SK-MEL-5 (cell line): ENCODE results near the gene FXR2. TPM values are rescaled to one million over a fixed set of nuclear protein-coding genes. Genes with fewer than 3 reads are reported as not detected.

Source experiments
- DNase-seq: peaks from one replicate; pipeline ENCODE4 v3.0.0-alpha.2; 2016; ENCODE audit warnings: low read depth, low spot score
- in situ Hi-C: cut with HindIII; loops from 2 replicates; pipeline ENCODE4 v1.10.0; 2016; ENCODE audit warnings: low sequenced_read_pairs, high pct_unique_total_duplicates, low pct_unique_long_range_greater_than_20kb
- total RNA-seq: library from RNA; depleted of rRNA; stranded (reverse); fragments of >200 nt; shearing (Covaris generic); gene quantifications from 2 replicates; pipeline ENCODE4 v1.2.3, GENCODE V29; 2014

The FXR2 gene
- total RNA-seq, 1 experiment from 2014 or later = 61.7 TPM

DNA sequence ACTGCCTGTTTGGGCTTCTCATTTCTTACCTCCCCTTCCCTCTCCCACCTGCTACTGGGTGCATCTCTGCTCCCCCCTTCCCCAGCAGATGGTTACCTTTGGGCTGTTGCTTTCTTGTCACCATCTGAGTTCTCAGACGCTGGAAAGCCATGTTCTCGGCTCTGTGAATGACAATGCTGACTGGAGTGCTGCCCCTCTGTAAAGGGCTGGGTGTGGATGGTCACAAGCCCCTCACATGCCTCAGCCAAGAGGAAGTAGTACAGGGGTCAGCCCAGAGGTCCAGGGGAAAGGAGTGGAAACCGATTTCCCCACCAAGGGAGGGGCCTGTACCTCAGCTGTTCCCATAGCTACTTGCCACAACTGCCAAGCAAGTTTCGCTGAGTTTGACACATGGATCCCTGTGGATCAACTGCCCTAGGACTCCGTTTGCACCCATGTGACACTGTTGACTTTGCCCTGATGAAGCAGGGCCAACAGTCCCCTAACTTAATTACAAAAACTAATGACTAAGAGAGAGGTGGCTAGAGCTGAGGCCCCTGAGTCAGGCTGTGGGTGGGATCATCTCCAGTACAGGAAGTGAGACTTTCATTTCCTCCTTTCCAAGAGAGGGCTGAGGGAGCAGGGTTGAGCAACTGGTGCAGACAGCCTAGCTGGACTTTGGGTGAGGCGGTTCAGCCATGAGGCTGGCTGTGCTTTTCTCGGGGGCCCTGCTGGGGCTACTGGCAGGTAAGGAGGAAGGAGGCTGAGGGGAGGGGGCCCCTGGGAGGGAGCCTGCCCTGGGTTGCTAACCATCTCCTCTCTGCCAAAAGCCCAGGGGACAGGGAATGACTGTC lies 35.5 kb downstream of the FXR2 start, which contains the start of gene CD68:
Gene CD68, plus strand, starts transcription at position 638 of the 833 bp plus-strand sequence. Its CDS starts 40 bp downstream, at position 678.
- DNase-seq = peak; percentile 93
- in situ Hi-C loops = no loop called here

DNA sequence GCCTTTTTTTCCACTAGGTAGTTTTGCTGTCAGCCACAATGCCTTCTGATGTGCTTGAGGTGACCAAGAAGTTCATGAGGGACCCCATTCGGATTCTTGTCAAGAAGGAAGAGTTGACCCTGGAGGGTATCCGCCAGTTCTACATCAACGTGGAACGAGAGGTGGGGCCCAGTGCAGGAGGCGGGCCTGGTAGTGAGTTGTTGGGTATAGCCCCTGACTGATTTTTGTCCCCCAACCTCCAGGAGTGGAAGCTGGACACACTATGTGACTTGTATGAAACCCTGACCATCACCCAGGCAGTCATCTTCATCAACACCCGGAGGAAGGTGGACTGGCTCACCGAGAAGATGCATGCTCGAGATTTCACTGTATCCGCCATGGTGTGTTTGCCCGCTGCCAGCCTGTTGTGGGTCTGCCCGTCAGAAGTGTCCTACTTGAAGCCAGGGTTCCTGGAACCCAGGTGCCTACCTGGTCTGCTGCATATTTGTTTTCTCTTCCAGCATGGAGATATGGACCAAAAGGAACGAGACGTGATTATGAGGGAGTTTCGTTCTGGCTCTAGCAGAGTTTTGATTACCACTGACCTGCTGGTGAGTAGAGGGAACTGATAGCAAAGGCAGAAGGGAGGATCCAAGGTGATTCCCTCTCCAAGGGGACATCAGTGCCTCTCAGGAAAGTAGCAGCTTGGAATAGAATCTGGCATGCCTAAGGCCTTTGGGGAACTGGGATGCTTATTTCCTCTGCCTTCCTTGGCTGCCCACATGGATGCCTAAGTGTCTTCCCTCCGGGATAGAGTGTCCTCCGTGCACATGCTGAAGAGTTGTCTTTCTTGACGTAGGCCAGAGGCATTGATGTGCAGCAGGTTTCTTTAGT lies 37.1 kb downstream of the FXR2 start:
- in situ Hi-C loops = no loop called here
- DNase-seq = no peak

DNA sequence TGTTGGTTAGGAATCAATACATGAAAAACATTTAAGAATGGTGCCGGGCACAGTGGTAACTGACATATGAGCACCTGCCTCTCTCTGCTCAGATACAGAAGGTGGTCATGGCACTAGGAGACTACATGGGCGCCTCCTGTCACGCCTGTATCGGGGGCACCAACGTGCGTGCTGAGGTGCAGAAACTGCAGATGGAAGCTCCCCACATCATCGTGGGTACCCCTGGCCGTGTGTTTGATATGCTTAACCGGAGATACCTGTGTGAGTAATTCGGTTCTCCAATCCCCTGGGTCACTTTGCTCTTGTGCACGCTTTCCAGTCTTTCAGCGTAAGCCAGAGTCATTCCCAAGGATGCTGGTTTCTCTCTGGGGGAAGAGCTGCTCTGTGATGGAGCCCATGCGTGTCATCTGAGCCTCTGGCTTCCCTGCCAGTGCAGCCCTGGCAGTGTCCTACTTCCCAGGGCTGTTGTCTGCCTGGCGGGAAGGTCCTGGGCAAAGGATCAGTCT lies 38.2 kb downstream of the FXR2 start:
- in situ Hi-C loops = no loop called here
- no peak for DNase-seq

DNA sequence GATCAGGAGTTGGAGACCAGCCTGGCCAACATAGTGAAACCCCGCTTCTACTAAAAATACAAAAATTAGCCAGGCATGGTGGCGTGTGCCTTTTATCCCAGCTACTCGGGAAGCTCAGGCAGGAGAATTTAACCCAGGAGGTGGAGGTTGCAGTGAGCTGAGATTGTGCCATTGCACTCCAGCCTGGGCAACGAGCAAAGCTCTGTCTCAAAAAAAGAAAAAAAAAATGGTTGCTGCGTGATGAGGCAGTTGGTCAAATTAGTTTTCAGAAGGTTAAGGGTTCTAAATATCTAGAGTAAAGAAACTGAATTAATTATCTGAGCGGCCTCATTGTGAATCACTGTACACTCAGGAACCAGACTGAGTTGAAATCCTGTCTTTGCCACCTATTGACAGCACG lies 38.7 kb downstream of the FXR2 start:
- in situ Hi-C loops = no loop called here

DNA sequence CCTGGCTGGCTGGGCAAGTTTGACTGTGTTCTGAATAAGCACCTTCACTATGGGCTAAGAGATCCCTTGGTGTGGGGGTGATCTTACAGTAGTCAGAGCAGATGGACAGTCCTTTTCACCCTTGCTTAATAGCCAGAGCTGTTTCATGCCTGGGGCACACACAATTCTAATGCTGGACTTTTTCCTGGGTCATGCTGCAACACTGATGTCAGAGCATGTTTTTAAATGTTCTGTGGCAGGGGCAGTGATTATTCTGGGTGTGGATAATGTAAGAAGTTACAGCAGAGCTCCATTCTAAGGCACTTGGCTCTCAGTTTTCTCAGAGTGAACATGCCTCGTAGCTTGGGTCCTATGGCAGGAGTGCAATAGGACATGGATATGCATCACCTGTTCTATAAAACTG lies 39.2 kb downstream of the FXR2 start:
- in situ Hi-C loops = no loop called here
- DNase-seq = no peak

More for the DNA sequence above, 38.7 kb downstream of the FXR2 start:
- DNase-seq = no peak

DNA sequence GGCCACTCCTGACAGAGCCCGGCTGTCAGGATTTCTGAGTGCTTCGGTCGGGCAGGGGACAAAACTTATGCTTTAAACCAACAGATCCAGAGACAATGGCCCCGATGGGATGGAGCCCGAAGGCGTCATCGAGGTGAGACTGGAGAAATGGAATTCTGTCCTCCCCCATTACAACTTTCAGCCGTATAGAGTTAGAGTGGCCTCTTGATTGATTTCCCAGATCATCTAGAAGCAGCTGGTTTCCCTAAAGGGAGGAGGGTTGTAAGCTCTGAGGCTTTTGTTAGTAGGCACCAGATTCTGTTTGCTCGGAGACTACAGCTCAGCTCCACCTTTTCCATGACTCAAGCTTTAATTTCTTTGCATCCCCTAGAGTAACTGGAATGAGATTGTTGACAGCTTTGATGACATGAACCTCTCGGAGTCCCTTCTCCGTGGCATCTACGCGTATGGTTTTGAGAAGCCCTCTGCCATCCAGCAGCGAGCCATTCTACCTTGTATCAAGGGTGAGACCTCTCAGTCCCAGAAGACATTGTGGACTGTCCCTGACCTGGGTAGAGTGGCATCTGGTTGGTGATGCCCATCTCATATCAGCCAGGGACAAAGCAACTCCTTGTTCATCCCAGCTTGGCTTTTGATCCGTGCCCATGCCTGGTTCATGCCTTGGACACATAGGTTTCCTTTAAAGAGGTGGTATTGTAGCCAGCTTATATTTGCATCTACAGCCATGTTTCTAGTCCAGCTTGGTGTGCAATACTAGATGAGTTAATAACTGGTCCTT lies 40.3 kb downstream of the FXR2 start:
- no peak for DNase-seq
- in situ Hi-C loops = no loop called here

DNA sequence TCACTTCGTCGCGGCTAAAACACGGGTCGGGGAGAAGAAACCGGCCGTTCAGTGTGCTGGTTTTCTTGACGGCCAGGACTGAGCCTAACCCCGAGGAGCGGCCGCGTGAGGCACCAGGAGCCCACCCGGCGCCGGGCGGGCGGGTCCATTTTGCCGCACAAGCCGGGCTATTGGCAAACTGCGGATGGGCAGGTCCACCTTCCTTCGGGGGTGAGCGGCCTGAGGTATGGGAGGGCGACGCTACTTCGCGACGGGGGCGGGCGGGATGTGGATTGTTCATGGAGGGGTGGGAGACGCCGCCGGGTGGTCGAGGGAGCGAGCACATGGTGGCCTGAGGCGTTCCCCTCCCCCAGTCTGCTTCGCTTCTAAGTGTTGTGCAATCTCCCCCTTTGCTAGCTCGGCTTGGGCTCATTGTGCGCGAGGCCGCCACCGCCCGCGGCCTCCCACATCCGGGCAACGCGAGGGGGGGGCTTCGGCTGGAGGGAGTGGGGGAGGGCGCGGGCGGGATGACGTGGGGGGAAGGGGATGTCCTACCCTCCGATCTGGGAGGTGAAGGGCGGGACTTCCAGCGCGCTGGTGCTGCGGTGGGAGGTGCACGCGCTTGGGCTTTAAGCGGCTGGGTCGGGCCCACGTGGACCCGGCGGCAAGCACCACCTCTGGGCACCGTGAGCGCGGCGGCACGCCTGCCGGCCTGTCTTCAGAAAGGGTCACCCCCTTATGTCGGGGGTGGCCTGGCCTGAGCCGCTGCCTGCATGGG lies 41.2 kb downstream of the FXR2 start:
- in situ Hi-C loops = no loop called here

DNA sequence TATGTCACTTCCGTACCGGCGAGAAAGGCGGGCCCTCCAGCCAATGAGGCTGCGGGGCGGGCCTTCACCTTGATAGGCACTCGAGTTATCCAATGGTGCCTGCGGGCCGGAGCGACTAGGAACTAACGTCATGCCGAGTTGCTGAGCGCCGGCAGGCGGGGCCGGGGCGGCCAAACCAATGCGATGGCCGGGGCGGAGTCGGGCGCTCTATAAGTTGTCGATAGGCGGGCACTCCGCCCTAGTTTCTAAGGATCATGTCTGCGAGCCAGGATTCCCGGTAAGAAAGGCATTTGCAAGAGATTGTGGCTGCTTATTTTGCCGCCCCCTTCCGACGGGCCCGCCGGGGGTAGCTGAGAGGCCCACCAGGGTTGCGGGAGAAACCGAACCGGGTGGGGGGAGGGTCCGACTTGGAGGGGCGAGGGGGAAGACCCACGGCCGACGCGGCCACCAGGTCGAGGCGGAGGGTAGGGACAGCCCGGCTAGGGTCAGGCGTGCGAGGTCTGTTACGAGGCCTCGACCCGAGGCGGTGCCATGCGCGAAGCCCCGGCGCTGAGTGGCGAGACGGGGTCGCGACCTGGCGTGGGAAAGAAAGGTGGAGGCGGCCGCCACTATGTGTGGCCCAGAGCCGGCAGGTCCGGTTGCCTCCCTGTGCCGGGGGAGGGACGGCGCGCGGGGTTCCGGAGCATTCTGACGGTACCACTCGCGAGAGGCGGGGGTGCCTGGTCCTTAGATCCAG lies 41.9 kb downstream of the FXR2 start:
- in situ Hi-C loops = no loop called here
- DNase-seq = peak; percentile 99

More for the DNA sequence above, 41.2 kb downstream of the FXR2 start:
- DNase-seq = peak; percentile 92

DNA sequence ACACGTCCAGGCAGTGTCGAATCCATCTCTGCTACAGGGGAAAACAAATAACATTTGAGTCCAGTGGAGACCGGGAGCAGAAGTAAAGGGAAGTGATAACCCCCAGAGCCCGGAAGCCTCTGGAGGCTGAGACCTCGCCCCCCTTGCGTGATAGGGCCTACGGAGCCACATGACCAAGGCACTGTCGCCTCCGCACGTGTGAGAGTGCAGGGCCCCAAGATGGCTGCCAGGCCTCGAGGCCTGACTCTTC lies 42.4 kb downstream of the FXR2 start:
- DNase-seq = no peak
- in situ Hi-C loops = no loop called here

DNA sequence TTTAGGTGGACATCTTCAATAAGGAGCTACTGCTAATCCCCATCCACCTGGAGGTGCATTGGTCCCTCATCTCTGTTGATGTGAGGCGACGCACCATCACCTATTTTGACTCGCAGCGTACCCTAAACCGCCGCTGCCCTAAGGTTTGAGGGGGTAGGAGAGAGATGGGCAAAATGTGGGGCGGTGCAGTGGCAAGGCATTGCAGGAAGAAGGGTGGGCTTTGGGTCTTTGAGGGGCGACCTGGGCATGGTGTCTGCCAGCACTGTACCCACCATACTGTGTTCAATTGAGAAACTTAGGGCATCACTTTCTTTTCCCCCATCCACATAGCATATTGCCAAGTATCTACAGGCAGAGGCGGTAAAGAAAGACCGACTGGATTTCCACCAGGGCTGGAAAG lies 44.3 kb downstream of the FXR2 start:
- in situ Hi-C loops = no loop called here
- no peak for DNase-seq

DNA sequence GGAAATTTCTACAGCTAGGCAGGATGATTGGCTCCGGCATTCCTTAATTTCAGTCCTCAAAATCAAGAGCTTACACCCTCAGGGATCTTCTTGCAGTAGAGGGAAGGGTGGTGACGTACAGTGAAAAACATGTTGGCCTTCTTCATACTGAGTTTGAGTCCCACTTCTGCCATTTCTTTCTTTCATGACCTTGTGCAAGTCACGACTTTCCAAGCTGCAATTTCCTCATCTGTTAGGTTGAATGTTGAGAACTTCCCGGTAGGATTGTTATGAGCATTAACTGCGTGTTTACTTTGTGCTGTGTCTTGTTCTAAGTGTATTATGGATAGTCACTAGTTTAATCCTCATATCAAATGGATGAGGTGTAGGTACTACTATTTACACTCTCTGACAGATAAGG lies 45.1 kb downstream of the FXR2 start:
- in situ Hi-C loops = no loop called here

DNA sequence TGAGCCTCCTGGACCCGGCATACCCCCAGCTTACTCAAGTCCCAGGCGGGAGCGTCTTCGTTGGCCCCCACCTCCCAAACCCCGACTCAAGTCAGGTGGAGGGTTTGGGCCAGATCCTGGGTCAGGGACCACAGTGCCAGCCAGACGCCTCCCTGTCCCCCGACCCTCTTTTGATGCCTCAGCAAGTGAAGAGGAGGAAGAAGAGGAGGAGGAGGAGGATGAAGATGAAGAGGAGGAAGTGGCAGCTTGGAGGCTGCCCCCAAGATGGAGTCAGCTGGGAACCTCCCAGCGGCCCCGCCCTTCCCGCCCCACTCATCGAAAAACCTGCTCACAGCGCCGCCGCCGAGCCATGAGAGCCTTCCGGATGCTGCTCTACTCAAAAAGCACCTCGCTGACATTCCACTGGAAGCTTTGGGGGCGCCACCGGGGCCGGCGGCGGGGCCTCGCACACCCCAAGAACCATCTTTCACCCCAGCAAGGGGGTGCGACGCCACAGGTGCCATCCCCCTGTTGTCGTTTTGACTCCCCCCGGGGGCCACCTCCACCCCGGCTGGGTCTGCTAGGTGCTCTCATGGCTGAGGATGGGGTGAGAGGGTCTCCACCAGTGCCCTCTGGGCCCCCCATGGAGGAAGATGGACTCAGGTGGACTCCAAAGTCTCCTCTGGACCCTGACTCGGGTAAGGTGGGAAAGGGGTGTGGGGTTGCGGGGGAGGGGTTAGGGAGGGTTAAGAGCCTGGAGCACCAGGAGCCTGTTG lies 51.4 kb downstream of the FXR2 start:
- no peak for DNase-seq
- in situ Hi-C loops = no loop called here

More for the DNA sequence above, 45.1 kb downstream of the FXR2 start:
- no peak for DNase-seq

DNA sequence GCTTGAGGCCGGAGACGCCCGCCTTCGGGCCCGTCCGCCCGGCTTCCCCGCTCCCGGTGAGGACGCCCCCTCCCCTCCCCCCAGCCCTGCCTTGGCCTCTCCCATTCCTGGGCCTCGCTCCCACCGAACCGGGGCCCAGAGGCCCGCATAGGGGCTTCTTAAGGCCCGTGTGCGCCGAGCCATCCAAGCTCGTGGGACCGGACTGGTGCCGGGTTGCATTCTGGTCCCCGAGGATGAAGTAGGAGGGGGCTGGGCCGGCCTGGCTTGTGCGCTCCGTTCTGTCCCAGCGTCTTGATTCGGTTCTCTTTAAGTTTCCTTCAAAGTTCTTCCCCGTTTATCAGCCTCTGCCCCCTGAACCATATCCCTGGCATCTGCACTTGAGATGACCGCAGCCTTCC lies 52.5 kb downstream of the FXR2 start:
- no peak for DNase-seq
- in situ Hi-C loops = no loop called here

DNA sequence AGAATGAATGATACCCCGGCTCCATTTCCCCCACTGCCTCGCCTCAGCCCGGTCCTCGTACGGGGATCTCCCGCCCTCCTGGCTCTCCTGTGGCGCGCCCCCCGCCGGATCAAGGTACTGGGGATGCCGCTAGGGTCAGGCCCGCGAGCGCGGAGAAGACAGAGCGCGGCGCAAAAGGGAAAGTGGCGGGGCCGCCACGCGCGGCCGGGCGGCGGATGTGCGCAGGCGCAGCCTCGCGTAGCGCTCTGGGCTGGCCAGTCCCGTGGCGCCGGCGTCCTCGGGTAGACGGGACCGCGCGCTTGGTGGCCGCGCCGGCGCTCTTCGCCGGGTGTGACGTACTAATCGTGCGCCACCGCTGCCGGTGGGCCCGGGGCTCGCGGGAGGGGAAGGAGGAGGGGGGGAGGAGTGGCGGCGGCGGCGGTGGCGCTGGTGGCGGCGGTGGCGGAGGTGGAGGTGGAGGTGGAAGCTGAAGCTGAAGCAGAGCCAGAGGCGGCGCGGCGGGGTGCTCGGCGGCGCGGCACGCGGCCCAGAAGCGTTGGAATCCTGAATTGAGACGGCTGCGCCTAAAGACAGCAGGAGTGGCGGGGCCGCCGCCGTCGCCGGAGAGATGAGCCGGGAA lies 53.0 kb downstream of the FXR2 start, which contains the start of gene SENP3:
Gene SENP3, plus strand, starts transcription at position 331 of the 619 bp plus-strand sequence. CDS start 1,158 bp downstream, outside the sequence.
- in situ Hi-C loops = no loop called here
- DNase-seq = peak; percentile 89

DNA sequence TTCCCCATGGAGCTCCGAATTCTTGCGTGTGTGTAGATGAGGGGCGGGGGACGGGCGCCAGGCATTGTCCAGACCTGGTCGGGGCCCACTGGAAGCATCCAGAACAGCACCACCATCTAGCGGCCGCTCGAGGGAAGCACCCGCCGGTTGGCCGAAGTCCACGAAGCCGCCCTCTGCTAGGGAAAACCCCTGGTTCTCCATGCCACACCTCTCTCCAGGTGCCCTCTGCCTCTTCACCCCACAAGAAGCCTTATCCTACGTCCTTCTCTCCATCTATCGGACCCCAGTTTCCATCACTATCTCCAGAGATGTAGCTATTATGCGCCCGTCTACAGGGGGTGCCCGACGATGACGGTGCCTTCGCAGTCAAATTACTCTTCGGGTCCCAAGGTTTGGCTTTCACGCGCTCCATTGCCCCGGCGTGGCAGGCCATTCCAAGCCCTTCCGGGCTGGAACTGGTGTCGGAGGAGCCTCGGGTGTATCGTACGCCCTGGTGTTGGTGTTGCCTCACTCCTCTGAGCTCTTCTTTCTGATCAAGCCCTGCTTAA lies 53.6 kb downstream of the FXR2 start:
- in situ Hi-C loops = no loop called here
- DNase-seq = peak; percentile 84
